SJSA1 (cell line): ENCODE data around the gene TOMM70. TPM values are rescaled to one million over a fixed set of nuclear protein-coding genes. Genes with fewer than 3 reads are reported as not detected.
"Not testable (repeated sequence)": the region's sequence is repeated elsewhere in the genome, so short reads cannot be mapped to it uniquely, and the experiment has no call there.

Experiments
- DNase-seq, 2 experiments: peaks; one replicate each; pipeline ENCODE4 v3.0.0-alpha.2; 2015 to 2020; ENCODE audit warnings: low spot score in 2 of 2, low read depth in 1 of 2
- H3K27ac ChIP-seq: fragments of 250-450 bp; sonication (Bioruptor Pico); 2 replicates; pipeline ENCODE4 v1.5.1; 2020; ENCODE audit warnings: mild to moderate bottlenecking, moderate library complexity
- H3K27me3 ChIP-seq: fragments of 250-450 bp; sonication (Bioruptor Pico); replicated peaks from 2 replicates; pipeline ENCODE4 v1.5.1; 2020; ENCODE audit warnings: mild to moderate bottlenecking, moderate library complexity
- H3K36me3 ChIP-seq: fragments of 250-450 bp; sonication (Bioruptor Pico); 2 replicates; pipeline ENCODE4 v1.5.1; 2020; ENCODE audit warnings: mild to moderate bottlenecking
- H3K4me1 ChIP-seq: fragments of 250-450 bp; sonication (Bioruptor Pico); replicated peaks from 2 replicates; pipeline ENCODE4 v1.6.1; 2021; ENCODE audit warnings: mild to moderate bottlenecking
- H3K4me3 ChIP-seq: fragments of 250-450 bp; sonication (Bioruptor Pico); 2 replicates; pipeline ENCODE4 v1.5.1; 2020; ENCODE audit warnings: mild to moderate bottlenecking
- H3K9me3 ChIP-seq: fragments of 250-450 bp; sonication (Bioruptor Pico); replicated peaks from 2 replicates; pipeline ENCODE4 v1.5.1; 2020; ENCODE audit warnings: mild to moderate bottlenecking
- total RNA-seq: library from RNA; depleted of rRNA; stranded (reverse); fragments of >200 nt; shearing (Covaris generic); gene quantifications from 2 replicates; pipeline ENCODE4 v1.2.3, GENCODE V29; 2014

The TOMM70 gene
- total RNA-seq, 1 experiment from 2014 or later = 58.5 TPM

DNA sequence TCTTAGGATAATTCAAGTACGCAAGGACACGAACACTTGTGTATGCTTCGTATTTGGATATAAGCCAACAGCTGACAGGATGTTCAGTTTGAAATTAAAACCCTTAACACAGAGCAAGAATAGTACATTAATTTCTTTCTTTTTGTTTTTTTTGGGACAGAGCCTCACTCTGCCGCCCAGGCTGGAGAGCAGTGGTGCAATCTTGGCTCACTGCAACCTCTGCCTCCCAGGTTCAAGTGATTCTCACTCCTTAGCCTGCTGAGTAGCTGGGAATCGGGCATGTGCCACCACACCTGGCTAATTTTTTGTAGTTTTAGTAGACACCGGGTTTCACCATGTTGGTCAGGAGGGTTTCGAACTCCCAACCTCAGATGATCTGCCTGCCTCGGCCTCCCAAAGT, 32.4 kb downstream of the TOMM70 start:
- no peak overlapping the region for H3K27ac ChIP-seq
- DNase-seq = no peak
- H3K4me3 ChIP-seq = no peak overlapping the region
- no peaks in the 10 kb centered on the region for H3K27me3 ChIP-seq
- peaks cover 76% of the 10 kb centered on the region for H3K36me3 ChIP-seq
- H3K4me1 ChIP-seq = no peaks in the 10 kb centered on the region
- no peaks in the 10 kb centered on the region for H3K9me3 ChIP-seq

DNA sequence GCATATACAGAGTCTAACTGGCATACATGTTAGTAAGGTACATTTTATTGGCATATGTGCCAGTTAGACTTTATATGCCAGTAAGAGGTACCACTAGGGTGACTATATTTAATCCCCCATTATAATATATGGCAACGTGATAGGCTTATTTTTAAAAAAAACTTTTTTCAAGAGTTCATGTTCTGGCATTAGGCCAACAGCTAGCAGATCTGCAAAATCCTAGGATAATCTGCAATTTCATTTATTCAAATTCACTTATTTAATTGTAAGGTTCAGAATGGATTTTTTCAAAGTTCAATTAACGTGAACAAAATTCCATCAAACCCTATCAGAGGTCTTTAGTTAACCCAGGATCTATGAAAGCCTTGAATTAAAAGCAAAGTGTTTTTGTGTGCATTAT, 34.5 kb downstream of the TOMM70 start:
- no peaks in the 10 kb centered on the region for H3K27me3 ChIP-seq
- no peak for DNase-seq
- H3K4me1 ChIP-seq = no peaks in the 10 kb centered on the region
- H3K9me3 ChIP-seq = no peaks in the 10 kb centered on the region
- peaks cover 80% of the 10 kb centered on the region for H3K36me3 ChIP-seq
- no peak overlapping the region for H3K27ac ChIP-seq
- no peak overlapping the region for H3K4me3 ChIP-seq

DNA sequence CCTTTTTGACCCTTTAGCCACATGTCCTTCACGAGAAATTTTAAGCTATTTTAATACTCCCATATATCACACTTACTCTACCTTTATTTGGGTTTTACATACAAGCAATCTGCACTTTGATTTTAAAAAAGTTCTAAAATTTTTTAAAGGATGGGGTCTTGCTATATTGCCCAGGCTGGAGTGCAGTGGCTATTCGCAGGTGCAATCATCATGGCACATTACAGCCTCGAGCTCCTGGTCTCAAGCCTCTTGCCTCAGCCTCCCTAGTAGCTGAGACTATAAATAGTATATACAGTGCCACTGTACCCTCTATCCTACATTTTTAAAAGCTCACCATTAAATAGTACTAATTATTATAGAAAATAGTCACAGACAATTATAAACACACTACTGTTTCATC, 36.5 kb downstream of the TOMM70 start:
- Histone ChIP-seq H3K27ac (no peak overlapping the region), H3K9me3 (no peaks in the 10 kb centered on the region), H3K36me3 (peaks cover 74% of the 10 kb centered on the region), H3K4me3 (no peak overlapping the region), H3K4me1 (no peaks in the 10 kb centered on the region), H3K27me3 (no peaks in the 10 kb centered on the region)
- DNase-seq = no peak

DNA sequence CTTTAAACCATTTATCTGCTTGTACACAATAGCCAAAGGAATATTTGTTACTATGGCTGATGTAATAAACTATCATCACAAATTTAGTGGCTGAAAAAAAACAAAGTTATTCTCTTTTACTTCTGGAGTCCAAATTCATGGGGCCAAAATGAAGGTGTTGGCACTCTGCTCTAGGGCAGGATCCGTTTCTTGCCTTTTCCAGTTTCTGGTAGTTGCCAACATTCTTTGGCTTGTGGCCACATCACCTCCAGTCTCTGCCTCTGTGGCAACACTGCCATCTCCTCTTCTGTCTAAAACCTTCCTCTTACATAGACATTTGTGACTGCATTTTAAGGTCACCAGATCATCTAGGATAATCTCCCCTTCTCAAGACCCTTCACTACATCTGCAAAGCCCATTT, 39.0 kb downstream of the TOMM70 start:
- H3K4me1 ChIP-seq = no peaks in the 10 kb centered on the region
- no peak overlapping the region for H3K4me3 ChIP-seq
- no peak overlapping the region for H3K27ac ChIP-seq
- H3K36me3 ChIP-seq = peaks cover 56% of the 10 kb centered on the region
- no peaks in the 10 kb centered on the region for H3K9me3 ChIP-seq
- DNase-seq = no peak
- no peaks in the 10 kb centered on the region for H3K27me3 ChIP-seq

DNA sequence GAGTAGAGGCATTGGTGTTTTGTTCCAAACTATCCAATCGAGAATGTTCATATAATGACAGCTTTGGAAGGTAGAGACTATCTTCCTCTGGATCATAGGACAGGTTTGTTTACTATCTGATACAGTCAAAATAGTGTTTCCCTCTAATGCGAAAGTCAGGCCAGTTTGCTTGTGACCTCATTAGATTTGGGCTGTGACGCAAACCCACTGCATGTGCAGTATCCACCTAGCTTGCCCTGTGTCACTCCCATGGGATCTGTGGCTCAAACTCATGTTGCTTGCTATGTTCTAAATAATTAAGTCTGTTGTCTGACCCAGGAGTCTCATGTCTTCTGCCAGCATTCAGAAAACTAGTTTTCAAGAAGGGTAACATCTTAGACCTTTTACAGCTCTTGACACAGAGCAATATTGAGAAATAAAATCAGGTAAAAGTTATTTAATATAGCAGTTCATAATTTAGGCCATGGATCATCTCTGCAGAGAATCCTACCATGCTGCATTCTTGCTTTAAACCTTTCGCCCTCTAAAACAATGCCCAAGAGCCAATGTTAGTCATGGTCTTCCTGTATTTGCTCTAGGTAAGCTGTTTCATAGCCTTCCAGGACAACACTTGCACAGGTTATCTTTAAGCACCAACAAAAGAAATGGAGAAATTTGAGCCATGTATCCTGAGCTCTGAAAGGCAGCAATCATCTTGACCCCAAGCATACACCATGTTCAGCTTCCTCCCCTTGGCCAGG, 40.0 kb downstream of the TOMM70 start:
- Histone ChIP-seq H3K4me3 (no peak overlapping the region), H3K9me3 (no peaks in the 10 kb centered on the region), H3K27ac (no peak overlapping the region), H3K4me1 (no peaks in the 10 kb centered on the region), H3K27me3 (no peaks in the 10 kb centered on the region), H3K36me3 (peaks cover 49% of the 10 kb centered on the region)
- DNase-seq = no peak

DNA sequence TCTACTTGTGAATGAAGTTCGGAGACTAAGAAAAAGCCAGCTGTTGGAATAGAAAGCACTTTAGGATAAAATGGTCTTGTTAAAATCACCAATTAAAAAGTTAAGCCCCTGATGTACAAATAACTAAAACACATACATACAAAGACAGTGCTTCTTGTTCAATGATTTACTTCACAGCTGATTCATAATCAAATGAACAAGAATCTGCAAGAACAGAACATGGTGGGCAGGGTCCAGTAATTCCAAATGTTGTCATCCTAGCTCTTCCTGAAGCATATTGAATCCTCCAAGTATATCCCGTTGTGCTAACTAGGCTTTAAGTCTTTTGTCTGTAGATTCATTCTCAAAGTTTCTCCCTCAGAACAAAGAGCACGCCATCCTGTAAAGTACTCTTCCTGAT, 41.9 kb downstream of the TOMM70 start:
- no peak for DNase-seq
- Histone ChIP-seq H3K36me3 (peaks cover 40% of the 10 kb centered on the region), H3K27me3 (no peaks in the 10 kb centered on the region), H3K9me3 (no peaks in the 10 kb centered on the region), H3K4me1 (no peaks in the 10 kb centered on the region), H3K27ac (no peak overlapping the region), H3K4me3 (no peak overlapping the region)

DNA sequence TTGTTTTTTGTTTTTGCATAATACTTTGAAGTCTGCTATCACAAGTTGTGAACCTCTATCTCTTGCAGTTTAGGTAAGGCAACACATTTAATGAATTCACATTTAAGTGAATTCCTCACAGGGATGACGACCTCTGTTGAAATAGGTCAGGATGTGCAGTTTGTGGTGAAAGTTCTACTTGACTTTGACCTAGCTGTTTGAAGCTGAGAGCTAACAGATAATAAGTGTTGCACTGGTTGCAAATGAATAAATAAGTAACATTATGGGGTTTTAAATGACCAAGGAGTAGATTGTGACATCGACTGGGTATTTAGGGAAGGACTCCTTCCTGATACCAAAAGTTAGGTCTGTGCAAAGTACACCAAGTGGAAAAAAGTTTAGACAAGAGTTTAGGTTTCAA, 42.5 kb downstream of the TOMM70 start:
- Histone ChIP-seq H3K4me3 (no peak overlapping the region), H3K9me3 (no peaks in the 10 kb centered on the region), H3K27me3 (no peaks in the 10 kb centered on the region), H3K36me3 (peaks cover 40% of the 10 kb centered on the region), H3K4me1 (no peaks in the 10 kb centered on the region), H3K27ac (no peak overlapping the region)
- no peak for DNase-seq

DNA sequence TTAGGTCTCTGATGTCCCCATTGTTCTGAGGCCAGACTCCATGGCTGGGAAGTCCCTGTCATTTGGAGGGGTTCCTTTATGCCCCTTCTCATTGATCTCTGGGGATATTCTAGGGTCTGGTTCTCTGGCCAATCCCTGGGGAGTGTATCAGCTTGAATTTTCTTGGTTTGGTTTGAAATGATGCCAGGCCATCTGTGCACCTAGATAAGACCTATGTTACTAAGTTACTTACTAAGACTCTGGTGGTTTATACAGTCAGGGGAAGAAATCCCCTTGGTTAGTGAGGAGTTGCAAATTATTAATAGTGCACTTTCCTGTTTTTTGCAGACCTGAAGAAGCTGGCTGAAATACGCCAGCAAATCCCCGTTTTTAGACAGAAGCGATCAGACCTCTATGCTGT, 46.0 kb downstream of the TOMM70 start:
- no peaks in the 10 kb centered on the region for H3K4me1 ChIP-seq
- H3K27me3 ChIP-seq = no peaks in the 10 kb centered on the region
- H3K36me3 ChIP-seq = peaks cover 43% of the 10 kb centered on the region
- no peak overlapping the region for H3K27ac ChIP-seq
- H3K9me3 ChIP-seq = no peaks in the 10 kb centered on the region
- no peak overlapping the region for H3K4me3 ChIP-seq
- no peak for DNase-seq

DNA sequence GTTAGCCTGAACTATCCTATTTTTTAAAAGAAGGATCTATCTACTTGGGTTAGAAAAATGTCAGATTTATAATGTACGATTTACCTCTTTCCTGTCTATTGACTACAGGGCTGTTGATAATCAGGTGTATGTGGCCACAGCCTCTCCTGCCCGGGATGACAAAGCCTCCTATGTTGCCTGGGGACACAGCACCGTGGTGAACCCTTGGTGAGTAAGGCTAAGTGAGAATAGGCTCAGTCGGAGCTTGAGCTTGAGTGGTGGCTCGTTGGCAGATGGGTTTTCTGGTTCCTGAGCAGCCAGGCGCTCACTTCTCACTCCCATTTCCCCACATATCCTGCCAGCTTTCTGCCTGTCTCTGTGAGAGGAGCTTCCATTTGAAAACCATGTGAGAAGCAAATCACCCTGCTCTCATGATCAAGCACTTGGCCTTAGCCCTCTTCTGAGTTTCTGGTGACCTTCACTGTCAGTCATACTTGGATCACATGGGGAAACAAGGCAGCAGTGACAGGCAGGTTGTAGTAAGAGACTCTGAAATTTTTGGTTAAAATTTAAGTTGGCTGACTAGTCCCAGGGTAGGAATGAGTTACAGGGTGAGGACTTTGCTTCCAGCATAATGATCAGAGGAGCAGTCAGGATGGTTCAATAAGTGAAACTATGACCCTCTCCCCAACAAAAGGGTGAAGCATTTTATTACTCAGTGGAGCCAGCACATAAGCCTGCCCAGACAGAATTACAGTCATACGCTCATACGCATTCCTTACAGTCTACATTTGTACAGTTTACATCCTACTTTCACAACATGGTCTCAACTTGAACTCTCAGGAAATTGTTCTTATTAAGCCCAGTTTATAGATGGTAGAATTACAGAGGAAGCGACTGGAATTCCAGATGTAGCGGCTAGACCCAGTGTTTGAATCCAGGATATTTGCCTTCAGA, 48.3 kb downstream of the TOMM70 start:
- Histone ChIP-seq H3K4me1 (no peaks in the 10 kb centered on the region), H3K9me3 (no peaks in the 10 kb centered on the region), H3K27ac (no peak overlapping the region), H3K27me3 (no peaks in the 10 kb centered on the region), H3K36me3 (peaks cover 56% of the 10 kb centered on the region), H3K4me3 (no peak overlapping the region)
- no peak for DNase-seq

DNA sequence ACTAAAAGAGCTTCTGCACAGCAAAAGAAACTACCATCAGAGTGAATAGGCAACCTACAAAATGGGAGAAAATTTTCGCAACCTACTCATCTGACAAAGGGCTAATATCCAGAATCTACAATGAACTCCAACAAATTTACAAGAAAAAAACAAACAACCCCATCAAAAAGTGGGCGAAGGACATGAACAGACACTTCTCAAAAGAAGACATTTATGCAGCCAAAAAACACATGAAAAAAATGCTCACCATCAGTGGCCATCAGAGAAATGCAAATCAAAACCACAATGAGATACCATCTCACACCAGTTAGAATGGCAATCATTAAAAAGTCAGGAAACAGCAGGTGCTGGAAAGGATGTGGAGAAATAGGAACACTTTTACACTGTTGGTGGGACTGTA, 49.1 kb downstream of the TOMM70 start:
- DNase-seq, H3K4me1 ChIP-seq, H3K9me3 ChIP-seq, H3K4me3 ChIP-seq, H3K27me3 ChIP-seq, H3K27ac ChIP-seq: not testable (repeated sequence)
- peaks cover 56% of the 10 kb centered on the region for H3K36me3 ChIP-seq

DNA sequence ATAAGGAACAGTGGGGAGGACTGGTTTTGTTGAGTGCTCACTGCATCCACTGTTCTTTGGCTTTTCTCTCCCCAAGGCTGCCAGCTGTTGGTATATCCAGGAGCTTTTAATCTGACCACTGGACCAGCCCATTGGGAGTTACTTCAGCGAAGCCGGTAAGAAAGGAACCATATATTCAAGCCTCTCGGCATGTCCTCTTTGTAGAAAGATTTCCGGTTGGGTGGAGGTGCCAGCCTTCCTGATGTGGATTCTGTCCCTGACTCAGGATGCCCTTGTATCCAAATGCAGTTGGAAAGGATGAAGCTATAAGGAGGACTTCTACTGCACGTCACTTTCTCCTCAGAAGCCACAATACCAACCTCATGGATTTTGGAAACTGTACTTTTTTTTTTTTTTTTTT, 52.2 kb downstream of the TOMM70 start:
- H3K27ac ChIP-seq = no peak overlapping the region
- H3K36me3 ChIP-seq = peaks cover 60% of the 10 kb centered on the region
- H3K27me3 ChIP-seq = no peaks in the 10 kb centered on the region
- no peaks in the 10 kb centered on the region for H3K4me1 ChIP-seq
- DNase-seq = no peak
- no peak overlapping the region for H3K4me3 ChIP-seq
- H3K9me3 ChIP-seq = no peaks in the 10 kb centered on the region

DNA sequence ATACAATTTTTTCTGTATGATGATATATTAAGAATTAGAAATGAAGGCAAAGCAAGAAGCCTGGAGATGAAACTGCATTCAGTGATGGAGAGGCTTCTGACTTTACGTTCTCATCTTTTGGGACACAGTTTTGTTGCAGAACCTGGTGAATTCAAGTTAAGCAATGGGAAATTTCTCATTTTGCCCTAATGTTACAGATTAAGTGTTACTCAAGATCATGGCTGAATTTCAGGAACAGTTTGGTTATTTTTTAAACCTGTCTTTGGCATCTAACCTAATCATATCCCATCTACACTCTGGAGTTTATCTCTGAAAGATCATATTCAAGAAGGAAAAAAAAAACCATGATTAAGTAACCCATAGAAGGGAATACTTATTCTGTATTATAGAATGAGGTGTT, 60.4 kb downstream of the TOMM70 start:
- no peaks in the 10 kb centered on the region for H3K9me3 ChIP-seq
- no peak overlapping the region for H3K27ac ChIP-seq
- H3K4me1 ChIP-seq = 0 out of 2 replicates have a peak, but pooled peaks cover under 1% of the 10 kb centered on the region
- H3K4me3 ChIP-seq = no peak overlapping the region
- H3K36me3 ChIP-seq = peaks cover 41% of the 10 kb centered on the region
- DNase-seq = no peak
- no peaks in the 10 kb centered on the region for H3K27me3 ChIP-seq

DNA sequence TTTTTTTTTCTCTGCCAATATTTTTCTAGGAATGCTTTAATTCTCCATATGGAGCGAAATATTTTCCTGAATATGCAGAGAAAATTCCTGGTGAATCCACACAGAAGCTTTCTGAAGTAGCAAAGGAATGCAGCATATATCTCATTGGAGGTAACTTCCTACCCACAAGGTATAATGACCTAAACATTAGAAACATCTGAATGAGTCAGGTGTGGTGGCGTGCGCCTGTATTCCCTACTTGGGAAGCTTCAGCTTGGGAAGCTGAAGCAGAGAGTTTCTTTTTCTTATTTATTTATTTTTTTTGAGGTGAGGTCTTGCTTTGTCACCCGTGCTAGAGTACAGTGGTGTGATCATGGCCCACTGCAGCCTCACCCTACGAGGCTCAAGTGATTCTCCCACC, 61.1 kb downstream of the TOMM70 start:
- 0 out of 2 replicates have a peak, but pooled peaks cover 4% of the 10 kb centered on the region for H3K4me1 ChIP-seq
- no peak overlapping the region for H3K4me3 ChIP-seq
- H3K27ac ChIP-seq = no peak overlapping the region
- no peaks in the 10 kb centered on the region for H3K27me3 ChIP-seq
- DNase-seq = no peak
- H3K36me3 ChIP-seq = peaks cover 38% of the 10 kb centered on the region
- H3K9me3 ChIP-seq = no peaks in the 10 kb centered on the region

DNA sequence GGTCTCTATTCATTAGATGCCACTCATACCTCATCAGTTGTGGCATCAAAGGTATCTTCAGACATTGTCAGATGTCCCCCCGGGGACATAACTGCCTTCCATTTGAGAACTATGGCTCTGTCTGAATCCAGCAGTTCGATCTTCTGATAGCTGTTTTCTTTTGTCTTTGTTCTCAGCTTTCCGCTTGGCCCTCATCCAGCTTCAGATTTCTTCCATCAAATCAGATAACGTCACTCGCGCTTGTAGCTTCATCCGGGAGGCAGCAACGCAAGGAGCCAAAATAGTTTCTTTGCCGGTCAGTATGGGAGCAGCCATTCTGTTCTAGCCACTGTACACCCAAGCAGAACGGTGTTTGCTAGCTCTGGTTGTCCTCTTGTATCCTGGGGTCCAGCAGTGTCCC, 62.0 kb downstream of the TOMM70 start:
- Histone ChIP-seq H3K9me3 (no peaks in the 10 kb centered on the region), H3K27ac (no peak overlapping the region), H3K27me3 (no peaks in the 10 kb centered on the region), H3K4me1 (peaks cover 9% of the 10 kb centered on the region), H3K36me3 (peaks cover 38% of the 10 kb centered on the region), H3K4me3 (no peak overlapping the region)
- no peak for DNase-seq
